Measurements from ENCODE around the gene SMCHD1. TPM values are rescaled to one million over a fixed set of nuclear protein-coding genes. Genes with fewer than 3 reads are reported as not detected.

Gene SMCHD1
- total and polyA plus RNA-seq, 4 donors, result 4.4 to 49.0 (median 25.4) TPM

- DNase-seq (ENCODE audit: low spot score), result peak; percentile 8
- TF ChIP-seq YY1 (IDR thresholded peaks at IDR 0.05) (no peak), SP1 (IDR thresholded peaks at IDR 0.05) (no peak)
- Histone ChIP-seq H3K27me3 (ENCODE audit: control insufficient read depth in 4 of 4, insufficient read depth in 4 of 4, low read length in 3 of 4) (peaks cover 0 to 14% (median 7%) of the 10 kb centered on the region in 4 donors), H3K9me3 (ENCODE audit: control insufficient read depth in 4 of 4, low read length in 3 of 4) (no peaks in the 10 kb centered on the region), H3K4me3 (ENCODE audit: low read depth in 1 of 3, low read length in 3 of 3) (no peak overlapping the region), H3K9ac (ENCODE audit: low read depth in 1 of 2, low read length in 2 of 2) (no peak overlapping the region), H3K4me1 (ENCODE audit: control insufficient read depth in 4 of 4, insufficient read depth in 4 of 4, low read length in 3 of 4) (peaks cover 14 to 17% (median 15%) of the 10 kb centered on the region in 4 donors), H3K36me3 (ENCODE audit: control insufficient read depth in 4 of 4, insufficient read depth in 3 of 4, low read depth in 1 of 4, low read length in 3 of 4) (no peaks in the 10 kb centered on the region), H3K27ac (ENCODE audit: low read depth in 1 of 2, low read length in 2 of 2) (no peak overlapping the region)
- 73% methylated on average over 4 of the region's 4 CpGs for WGBS
Observed at GRCh38 chr18:2845172-2845571, 189.6 kb downstream of the SMCHD1 start.

GRCh38 chr18:2846636-2847316, 191.2 kb downstream of the SMCHD1 start, which contains the start of gene EMILIN2:
TSS of gene EMILIN2 (plus strand) at chr18:2847006. CDS start at chr18:2847189, 183 bp downstream.
- Histone ChIP-seq H3K27me3 (ENCODE audit: control insufficient read depth in 4 of 4, insufficient read depth in 4 of 4, low read length in 3 of 4) (peaks cover 0 to 14% (median 7%) of the 10 kb centered on the region in 4 donors), H3K4me1 (ENCODE audit: control insufficient read depth in 4 of 4, insufficient read depth in 4 of 4, low read length in 3 of 4) (peaks cover 14 to 17% (median 15%) of the 10 kb centered on the region in 4 donors), H3K4me3 (ENCODE audit: low read depth in 1 of 3, low read length in 3 of 3) (peak within 1 kb of the TSS in 2 of 3 donors; percentile 24 to 49), H3K9ac (ENCODE audit: low read depth in 1 of 2, low read length in 2 of 2) (no peak within 1 kb of the TSS), H3K9me3 (ENCODE audit: control insufficient read depth in 4 of 4, low read length in 3 of 4) (no peaks in the 10 kb centered on the region), H3K36me3 (ENCODE audit: control insufficient read depth in 4 of 4, insufficient read depth in 3 of 4, low read depth in 1 of 4, low read length in 3 of 4) (no peaks in the 10 kb centered on the region), H3K27ac (ENCODE audit: low read depth in 1 of 2, low read length in 2 of 2) (peak within 1 kb of the TSS in 1 of 2 donors; percentile 12)
- TF ChIP-seq ZBTB33 (IDR thresholded peaks at IDR 0.05), result no peak
- TF ChIP-seq TAF1 (conservative IDR thresholded peaks at IDR 0.05), result no peak
- TF ChIP-seq HNF4G (IDR thresholded peaks at IDR 0.05), result no peak
- no peak for TF ChIP-seq JUND (IDR thresholded peaks at IDR 0.05)
- no peak for TF ChIP-seq CTCF (IDR thresholded peaks at IDR 0.05; ENCODE audit: low read depth, low read length, missing input control)
- no peak for TF ChIP-seq FOXA2 (IDR thresholded peaks at IDR 0.05)
- no peak for TF ChIP-seq HNF4A (conservative IDR thresholded peaks at IDR 0.05)
- TF ChIP-seq YY1 (IDR thresholded peaks at IDR 0.05), result no peak
- TF ChIP-seq ATF3 (IDR thresholded peaks at IDR 0.05), result no peak
- no peak for TF ChIP-seq EGR1 (IDR thresholded peaks at IDR 0.05; ENCODE audit: low read depth in 2 of 2)
- TF ChIP-seq RAD21 (IDR thresholded peaks at IDR 0.05), result no peak
- no peak for TF ChIP-seq MAX (IDR thresholded peaks at IDR 0.05)
- no peak for TF ChIP-seq GABPA (IDR thresholded peaks at IDR 0.05 in 1 of 2, conservative IDR thresholded peaks at IDR 0.05 in 1 of 2)
- DNase-seq (ENCODE audit: low spot score), result peak; percentile 42
- 3% methylated on average over 80 of the region's 80 CpGs for WGBS

All from liver (tissue), 9 donors.